Measurements from ENCODE around the gene BRICD5.
A peak's percentile ranks its signal among the peaks of the same experiment; 100 is the strongest.
"Not testable (repeated sequence)": the region's sequence is repeated elsewhere in the genome, so short reads cannot be mapped to it uniquely, and the experiment has no call there.

BRICD5 gene

DNA sequence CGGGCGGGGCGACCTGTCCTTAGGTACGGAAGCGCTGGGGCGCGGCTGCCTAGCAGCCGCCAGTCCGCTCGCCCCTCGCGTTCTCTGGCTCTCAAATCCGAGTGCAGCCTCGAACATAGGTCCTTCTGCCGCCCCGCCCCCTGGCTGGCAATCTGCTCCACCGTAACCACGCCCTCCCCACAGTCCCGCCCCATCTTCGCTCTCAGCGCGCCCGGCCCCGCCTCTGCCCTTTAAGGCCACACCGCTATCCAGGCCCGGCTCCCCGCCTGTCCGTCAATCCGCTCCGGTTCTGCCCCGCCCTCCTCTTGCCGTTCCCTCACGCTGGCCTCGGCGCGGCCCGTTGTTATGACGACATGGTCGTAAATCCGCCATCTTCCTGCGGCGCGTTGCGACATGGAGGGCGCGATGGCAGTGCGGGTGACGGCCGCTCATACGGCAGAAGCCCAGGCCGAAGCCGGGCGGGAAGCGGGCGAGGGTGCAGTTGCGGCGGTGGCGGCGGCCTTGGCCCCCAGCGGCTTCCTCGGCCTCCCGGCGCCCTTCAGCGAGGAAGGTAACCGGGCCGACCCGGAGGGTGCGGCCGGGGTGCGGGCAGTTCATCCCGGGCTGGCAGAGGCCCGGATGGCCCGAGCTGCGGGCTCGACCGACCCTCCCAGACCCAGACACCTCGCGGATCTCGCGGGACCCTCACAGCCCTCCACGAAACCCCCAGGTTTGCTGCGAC, 12.7 kb upstream of the BRICD5 start, which contains the start of gene E4F1:
Gene E4F1 (plus strand): TSS at position 371 of the 721 bp plus-strand sequence. CDS start 23 bp downstream, at position 394.
- DNase-seq (ENCODE audit: low read depth) = peak; percentile 98

DNA sequence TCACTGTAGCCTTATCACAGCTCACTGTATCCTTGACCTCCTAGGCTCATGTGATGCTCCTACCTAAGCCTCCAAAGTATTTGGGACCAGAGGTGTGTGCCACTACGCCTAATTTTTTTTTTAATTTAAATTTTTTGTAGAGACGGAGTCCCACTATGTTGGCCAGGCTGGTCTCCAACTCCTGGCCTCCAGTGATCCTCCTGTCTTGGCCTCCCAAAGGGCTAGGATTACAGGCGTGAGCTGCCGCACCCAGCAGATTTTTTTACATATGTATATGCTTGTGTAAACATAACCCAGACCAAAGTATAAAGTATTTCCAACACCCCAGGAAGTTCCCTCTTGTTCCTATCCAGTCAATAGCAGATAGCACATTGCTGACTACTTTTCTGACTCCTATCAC, 5.7 kb upstream of the BRICD5 start:
- DNase-seq (ENCODE audit: low read depth) = no peak

DNA sequence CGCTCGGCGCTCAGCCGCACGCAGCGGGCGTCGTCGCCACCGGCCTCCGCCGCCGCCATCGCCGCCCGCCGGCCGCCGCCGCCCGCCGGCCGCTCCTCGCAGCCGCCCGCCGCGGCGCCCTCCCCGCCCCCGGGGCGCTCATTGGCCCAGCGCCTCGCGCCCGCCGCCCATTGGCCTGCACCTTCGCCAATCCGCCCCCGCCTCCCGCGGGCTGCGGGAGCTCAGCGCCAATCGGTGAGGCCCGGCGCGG, 4.0 kb upstream of the BRICD5 start, which contains the start of gene PGP:
Gene PGP (minus strand): TSS at position 122 of the 250 bp plus-strand sequence. CDS start 63 bp downstream, at position 59.
- no peak for DNase-seq (ENCODE audit: low read depth)

DNA sequence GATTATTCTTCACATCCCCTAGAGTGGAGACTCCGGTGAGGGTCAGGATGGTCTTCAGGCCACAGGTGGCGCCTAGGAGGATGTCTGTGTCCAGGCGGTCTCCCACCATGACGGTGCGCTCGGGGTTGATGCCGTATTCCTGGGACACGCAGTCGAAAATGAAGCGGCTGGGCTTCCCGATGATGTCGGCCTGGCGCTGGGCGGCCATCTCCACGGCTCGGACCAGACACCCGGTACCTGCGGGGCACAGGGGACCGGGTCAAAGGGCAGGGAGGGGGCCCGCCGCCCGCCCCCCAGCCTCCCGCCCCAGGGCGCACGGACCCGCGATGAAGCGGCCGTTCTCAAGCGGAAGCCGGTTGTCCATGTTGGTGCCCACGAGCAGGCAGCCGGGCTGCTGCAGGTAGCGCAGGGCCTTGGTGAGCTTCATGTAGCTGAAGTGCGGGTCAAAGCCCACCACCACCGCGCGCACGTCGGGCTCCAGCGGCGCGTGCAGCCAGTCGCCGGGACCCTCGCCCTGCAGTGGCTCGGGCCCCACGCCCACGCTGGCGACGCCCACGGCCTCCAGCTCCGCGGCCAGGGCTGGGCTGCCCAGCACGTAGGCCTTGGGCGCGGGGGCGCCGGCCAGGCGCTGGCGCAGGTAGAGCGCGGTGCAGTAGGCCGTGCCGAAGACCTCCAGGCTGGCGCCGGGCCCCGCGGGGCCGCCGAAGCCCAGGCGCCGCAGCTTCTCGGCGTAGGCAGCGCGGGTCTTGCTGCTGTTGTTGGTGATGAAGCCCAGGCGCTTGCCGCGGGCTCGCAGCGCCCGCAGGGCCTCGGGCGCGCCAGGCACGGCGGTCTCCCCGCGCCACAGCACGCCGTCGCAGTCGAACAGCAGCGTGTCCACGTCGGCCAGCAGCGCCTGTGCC, 3.4 kb upstream of the BRICD5 start:
- DNase-seq (ENCODE audit: low read depth) = no peak

DNA sequence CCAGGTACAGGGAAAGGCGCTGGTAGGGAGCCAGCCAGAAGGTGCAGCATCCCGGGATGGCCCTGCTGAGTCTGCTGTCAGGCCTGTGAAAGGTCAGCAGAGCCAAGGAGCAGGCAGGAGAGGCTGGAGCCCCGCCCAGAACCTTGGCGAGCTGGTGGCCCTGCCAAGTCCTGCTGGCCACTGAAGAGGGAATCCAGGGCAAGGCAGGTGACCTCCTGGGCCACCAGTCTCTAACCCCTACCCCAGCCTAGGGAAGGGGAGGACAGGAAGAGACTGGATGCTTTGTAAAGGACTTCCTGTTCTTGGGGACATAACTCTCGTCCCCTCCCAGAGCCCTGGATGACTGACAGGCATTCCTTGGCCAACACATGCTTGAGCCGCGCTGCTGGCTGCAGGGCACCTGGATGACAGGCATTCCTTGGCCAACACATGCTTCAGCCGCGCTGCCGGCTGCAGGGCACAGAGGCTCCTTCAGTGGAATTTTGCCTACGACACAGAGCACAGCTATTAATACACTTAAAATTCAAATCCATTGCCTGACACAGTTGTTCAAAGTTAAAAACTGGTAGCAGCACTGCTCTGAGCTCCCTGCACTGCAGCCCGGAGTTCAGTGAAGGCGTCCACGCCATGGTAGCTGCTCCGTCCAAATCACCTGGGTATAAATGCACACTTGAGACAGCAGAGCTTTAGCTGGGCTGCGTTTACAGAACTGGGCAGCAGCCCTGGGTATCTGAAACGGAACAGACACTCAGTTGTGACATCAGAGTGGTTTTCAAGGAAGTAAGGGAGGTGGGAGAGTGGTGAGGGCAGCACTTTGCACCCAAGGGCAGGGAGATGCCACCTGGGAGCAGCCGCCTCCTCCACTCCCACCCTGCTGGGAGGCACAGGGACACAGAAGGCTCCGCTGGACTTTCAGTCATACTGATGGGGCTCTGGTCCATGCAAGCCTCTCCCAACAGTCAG, 2.0 kb upstream of the BRICD5 start:
- no peak for DNase-seq (ENCODE audit: low read depth)

DNA sequence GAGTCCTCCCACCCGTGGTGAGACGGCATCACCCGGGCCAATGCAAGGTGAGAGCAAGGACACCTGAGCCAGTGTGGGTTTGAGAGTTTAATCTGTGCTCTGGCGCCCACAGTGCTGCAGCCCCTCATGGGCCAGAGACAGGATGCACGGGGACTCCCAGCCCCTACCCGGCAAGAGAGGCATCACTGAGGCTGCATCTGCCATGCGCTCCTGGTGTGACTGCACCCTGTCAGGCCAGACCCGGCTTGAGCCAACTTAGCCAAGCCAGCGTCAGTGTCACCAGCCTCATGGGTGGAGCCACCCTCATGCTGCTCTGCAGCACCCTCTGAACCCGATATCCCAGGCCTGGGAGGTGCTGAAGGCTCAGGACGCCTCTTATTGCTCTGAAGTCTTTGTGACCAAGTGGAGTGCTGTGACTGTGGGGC, 1.3 kb upstream of the BRICD5 start:
- DNase-seq (ENCODE audit: low read depth) = no peak

DNA sequence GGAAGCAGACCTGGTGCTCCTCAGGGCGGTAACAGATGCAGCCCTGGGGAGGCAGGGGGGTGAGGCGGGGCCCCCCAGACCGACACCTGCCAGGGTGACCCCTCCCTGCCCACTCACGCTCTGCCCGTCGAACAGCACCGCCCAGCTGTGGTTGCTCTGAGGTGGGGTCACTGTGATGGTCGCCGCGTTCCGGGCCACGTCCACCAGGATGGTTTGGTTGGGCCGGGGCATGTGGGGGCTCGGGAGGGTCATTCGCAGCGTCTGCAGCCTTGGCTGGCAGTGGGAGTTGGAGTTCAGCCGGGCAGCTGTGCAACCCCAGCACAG, 692 bp downstream of the BRICD5 start:
- DNase-seq (ENCODE audit: low read depth) = no peak

DNA sequence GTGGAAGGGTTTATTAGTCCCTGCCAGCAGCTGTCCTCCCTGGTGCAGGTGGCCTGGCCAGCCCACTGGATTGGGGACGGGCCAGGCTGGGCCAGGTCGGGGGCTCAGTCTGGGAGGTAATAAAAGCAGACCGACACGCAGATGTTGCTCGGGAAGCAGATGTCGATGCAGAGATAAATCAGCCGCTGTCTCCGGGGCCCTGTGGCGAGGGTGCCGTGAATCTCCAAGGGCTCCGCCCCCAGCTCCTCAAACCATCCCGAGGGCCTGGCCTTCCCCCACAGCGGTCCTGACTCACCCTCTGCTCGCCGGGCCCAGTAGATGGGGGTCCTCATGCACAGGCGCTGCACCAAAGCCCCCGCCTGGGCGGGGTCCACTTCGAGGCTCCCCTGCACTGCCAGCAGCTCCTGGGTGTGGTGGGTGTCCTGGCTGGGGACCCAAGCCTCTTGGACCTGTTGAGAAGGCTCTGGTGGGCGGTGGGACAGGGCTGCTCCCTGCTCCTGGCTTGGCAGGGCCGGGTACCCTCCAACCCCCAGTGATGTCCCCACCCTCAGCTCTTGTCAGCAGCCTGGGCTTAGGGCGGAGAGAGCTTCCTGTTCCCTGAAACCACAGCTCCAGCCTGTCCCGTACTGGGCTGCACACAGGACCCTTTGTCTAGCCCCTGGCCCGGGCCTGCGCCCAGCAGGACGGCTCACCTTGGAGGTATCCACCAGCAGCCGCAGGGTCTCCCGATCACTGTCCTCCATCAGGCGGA, 1.2 kb downstream of the BRICD5 start:
- DNase-seq (ENCODE audit: low read depth) = no peak

DNA sequence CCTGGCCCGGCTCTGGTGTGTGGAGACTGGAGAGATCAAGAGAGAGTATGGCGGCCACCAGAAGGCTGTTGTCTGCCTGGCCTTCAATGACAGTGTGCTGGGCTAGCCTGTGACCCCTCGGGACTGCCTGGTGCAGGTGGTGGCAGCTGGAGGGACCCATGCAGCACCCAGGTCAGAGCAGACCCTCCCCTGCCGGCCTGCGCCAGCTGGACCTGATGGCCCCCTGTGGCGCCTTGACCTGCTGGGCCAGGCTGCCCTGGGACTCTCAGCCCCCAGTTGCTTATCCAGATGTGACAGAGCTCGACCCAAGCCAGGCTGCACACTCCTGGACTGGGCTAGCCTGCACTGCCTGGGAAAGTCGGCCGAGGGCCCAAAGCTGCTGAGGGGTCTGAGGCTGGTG, 1.9 kb downstream of the BRICD5 start:
- DNase-seq (ENCODE audit: low read depth) = no peak

DNA sequence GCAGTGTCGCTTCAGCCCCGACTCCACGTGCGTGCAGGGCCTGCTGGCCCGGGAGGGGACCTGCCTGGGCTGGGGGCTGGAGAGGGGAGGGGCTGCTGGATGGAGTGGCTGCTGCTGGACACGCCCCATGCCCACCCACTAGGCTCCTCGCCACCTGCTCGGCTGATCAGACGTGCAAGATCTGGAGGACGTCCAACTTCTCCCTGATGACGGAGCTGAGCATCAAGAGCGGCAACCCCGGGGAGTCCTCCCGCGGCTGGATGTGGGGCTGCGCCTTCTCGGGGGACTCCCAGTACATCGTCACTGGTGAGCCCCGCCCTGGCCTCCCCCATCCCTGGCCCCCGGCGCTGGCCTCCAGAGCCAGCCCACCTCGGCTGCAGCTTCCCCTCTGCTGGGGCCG, 2.4 kb downstream of the BRICD5 start:
- DNase-seq (ENCODE audit: low read depth) = no peak

DNA sequence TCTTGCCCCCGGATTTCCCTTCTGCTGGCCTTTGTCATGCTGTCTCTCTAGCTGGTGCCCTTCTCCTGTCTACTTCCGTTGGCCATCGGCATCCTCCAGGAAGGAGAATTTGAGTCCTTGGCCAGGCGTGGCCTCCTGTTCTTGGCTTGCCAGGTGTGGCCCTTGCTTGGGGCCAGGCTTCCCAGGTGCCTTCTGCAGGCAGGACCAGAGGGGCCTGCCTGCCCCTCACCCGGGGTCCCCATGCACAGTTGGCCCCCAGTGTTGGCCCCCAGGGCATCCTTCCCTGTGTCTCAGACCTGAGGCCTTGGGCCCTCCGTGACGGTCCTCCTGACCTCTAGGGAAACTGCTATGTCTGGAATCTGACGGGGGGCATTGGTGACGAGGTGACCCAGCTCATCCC, 2.8 kb downstream of the BRICD5 start:
- DNase-seq (ENCODE audit: low read depth) = no peak

DNA sequence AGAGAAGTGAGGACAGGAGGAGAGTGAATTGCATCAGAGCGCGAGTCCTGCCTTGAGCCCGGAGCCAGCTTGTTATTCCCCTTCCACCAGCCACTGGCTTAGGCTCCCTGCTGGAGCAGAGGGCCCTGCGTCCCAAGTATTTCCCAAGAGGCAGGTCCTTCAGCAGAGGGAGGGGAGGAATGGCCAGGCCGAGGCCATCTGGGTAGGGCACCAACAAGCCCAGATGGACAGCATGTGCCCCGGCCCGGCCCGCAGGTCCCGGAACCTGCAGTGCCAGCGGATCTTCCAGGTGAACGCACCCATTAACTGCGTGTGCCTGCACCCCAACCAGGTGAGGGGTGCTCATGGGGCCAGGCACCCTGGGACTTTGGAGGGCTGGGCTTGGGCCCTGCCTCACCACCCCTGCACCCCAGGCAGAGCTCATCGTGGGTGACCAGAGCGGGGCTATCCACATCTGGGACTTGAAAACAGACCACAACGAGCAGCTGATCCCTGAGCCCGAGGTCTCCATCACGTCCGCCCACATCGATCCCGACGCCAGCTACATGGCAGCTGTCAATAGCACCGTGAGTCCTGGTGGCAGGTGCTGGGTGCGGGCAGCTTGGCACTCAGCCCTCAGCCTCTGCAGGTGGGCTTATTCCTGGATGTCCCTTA, 3.8 kb downstream of the BRICD5 start:
- DNase-seq (ENCODE audit: low read depth) = no peak

DNA sequence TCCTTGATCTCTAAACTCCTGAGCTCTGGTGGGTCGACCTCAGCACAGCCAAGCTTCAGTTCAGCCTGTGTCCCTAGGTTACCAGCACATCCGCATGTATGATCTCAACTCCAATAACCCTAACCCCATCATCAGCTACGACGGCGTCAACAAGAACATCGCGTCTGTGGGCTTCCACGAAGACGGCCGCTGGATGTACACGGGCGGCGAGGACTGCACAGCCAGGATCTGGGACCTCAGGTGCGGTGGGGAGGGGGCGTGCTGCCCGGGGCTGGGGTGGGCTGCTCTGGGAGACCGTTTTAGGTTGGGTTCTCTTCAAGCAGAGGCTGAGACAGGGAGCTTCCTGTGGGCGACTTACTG, 4.3 kb downstream of the BRICD5 start:
- DNase-seq (ENCODE audit: low read depth) = no peak

DNA sequence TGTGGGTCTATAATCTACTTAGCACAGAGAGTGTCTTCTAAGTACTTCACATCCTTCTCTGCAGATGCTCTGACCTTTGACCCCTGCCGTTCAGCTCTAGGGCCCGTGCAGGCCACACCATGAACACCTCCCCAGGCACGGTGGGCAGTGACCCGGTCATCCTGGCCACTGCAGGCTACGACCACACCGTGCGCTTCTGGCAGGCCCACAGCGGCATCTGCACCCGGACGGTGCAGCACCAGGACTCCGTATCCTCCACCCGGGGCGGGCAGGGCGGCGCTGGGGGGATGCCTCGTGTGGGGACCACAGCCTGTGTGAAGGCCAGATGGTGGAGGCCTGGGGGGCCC, 4.7 kb downstream of the BRICD5 start:
- DNase-seq (ENCODE audit: low read depth) = no peak

DNA sequence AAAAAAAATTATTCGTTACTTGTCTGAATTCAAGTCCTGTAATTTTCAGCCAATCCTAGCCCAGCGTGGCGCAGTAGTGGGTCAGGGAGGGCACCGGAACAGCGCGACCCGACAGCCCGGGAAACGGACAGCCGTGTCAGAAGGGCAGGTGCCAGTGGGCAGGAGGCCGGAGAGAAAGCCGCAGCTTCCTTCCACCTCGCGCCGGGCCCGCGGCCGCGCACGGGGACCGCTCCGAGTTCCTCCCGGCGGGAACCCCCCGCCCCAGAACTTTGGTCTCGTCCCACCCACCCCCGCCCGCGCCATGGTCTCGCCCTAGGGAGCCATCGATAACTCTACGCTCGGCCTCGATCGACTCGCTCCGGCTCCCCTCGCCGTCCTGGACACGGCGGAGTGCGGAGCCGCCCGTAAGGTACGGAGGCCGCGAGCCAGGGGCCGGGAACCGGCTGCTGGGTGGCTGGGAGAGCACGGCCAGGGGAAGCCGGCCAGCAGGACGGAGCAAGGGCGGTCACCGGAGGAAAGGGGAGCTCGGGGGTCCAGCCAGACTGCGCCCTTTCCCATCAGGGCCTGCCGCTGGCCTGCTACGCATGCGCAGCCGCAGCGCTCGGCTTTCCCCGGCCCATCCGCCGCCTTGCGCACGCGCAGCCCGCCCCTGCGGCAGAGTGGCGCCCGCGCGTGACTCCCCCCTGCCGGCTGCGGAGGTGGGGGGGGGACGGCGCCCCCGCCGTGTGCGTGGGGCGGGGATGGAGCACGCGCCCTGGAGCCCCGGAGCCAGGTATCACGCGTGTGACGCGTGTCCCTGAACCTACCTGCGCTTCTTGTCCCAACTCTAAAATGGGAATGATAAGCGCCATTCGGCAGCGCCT, 5.3 kb downstream of the BRICD5 start, which contains the start of gene MLST8:
Gene MLST8 (plus strand): TSS at position 351 of the 863 bp plus-strand sequence. CDS start 632 bp downstream, outside the sequence.
- DNase-seq (ENCODE audit: low read depth) = peak; percentile 61

DNA sequence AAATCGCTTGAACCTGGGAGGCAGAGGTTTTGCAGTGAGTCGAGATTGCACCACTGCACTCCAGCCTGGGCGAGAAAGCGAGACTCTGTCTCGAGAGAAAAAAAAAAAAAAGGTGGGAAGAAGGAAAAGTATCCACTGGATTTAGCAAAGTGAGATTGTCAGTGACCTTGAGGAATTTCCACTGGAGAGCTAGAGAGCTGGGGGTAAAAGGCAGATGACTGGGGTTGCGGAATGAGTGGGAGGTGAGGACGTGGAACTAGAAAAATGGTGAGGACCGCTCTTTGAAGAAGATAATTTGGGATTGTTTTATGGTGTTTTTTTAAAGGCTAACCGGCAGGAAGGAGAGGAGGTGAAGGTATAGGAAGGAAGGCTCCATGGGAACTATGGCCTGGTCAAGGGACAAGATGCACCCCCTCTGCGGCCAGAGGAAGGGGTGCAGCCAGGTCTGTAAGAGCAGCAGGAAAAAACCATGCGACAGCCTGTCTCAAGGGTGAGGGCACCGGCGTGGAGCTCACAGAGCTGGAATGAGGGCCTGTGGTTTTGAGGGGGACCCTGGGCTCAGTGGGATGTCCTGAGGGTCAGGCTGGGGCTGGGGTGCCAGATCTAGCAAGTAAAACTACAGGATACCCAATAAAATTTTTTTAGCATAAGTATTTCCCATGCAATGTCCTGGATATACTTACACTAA, 6.1 kb downstream of the BRICD5 start:
- DNase-seq (ENCODE audit: low read depth) = no peak

DNA sequence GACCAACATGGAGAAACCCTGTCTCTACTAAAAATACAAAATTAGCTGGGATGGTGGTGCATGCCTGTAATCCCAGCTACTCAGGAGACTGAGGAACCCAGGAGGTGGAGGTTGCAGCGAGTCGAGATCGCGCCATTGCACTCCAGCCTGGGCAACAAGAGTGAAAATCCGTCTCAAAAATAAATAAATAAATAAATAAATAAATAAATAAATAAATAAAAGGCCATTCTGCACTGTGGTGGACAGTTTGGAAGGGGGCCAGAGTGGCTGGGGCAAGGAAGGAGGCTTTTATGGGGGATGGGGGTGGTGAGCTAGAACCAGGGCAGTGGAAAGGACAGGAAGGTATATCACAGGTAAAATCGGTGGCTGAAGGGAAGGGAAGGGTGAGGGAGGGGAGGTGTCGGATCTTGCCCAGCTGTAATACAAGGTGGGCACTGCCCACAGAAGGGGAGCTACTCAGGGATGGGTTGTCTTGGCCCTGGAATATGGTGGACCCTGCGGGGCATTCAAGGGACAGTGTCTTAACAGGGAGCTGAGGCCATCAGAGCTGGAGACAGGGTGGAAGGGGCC, 7.5 kb downstream of the BRICD5 start:
- DNase-seq (ENCODE audit: low read depth) = not testable (repeated sequence)

DNA sequence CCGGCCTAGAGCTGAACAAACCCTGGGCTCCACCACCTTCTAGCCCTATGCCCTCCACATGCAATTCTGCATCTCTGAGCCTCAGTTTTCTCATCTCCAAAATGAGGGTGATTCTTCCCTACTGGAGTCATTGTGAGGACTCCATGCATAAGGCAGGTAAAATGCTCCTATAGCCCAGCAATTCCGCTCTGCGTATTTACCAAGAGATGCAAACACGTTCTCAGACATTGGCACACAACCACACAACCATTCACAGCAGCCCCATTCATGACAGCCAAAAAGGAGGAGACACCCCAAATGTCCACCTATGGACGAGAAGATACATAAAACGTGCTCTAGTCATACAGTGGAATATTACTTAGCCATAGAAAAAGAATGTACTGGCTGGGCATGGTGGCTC, 10.3 kb downstream of the BRICD5 start:
- DNase-seq (ENCODE audit: low read depth) = no peak

DNA sequence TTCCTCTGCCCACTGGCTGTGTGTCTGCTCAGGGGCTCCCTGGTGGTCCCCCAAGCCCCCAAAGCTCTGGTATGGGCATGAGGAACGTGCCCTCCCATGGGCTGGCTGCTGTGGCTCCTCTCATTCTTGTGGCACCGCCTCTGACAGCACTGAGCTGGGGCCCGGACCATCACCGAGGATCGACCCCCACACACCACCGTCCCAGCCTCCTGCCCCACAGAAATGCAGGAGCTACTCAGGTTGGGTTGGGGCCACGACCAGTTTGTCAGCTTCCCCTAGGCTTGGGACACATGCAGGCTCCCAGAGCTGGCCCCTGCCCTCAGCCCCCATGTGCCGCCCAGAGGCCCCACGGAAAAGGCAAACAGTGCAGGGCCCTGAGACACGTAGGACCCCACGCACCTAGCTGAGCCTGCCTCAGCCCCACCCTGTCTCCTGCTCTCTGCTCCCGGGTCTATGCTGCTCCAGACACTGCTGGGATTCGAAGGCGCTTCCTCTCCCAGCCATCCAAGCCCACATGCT, 11.0 kb downstream of the BRICD5 start:
- no peak for DNase-seq (ENCODE audit: low read depth)

All from stromal cell of bone marrow (primary cell).